Renal cortex interstitium (tissue), 11 donors: Measurements from ENCODE around the gene P3H2. TPM values are rescaled to one million over a fixed set of nuclear protein-coding genes. Genes with fewer than 3 reads are reported as not detected.

Source experiments
- DNase-seq, 11 donors: peaks; one replicate each; pipeline ENCODE4 v3.0.0-alpha.2; 2013; ENCODE audit warnings: low read depth in 9 of 11, low spot score in 4 of 11; ENCODE audit errors: extremely low read depth in 1 of 11
- polyA plus RNA-seq, 3 donors: library from polyadenylated mRNA; unstranded; fragments of 120-200 nt; gene quantifications; one replicate each; pipeline ENCODE4 v1.2.1, GENCODE V29; 2013; ENCODE audit not compliant: insufficient read length in 3 of 3

Gene P3H2
- polyA plus RNA-seq, 3 donors = 85.3 to 90.4 (median 86.5) TPM

- no peak for DNase-seq
Measured at GRCh38 chr3:190132371-190132770, 11.7 kb upstream of the P3H2 start.

GRCh38 chr3:190131329-190131728, 10.6 kb upstream of the P3H2 start:
- DNase-seq = no peak

DNA sequence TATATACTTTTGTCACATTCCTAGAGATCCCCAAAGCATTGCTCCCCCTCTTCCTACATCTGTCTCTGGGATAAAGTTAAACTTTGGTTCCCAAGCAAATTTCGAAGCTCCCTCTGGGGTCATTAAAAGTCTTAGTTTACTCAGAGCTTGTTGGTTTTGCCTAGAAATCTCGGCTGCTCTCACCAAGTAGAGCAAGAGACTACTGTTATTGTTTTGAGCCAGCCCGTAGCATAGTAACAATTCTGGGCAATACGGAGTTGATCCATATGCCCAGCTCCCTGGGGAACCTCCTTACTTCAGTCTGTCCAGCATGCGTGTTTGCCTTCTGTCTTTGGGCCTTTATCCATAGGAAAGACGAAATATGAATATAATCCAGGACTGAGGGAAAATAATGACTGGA, 10.0 kb upstream of the P3H2 start:
- DNase-seq = no peak

GRCh38 chr3:190130037-190130436, 9.3 kb upstream of the P3H2 start:
- no peak for DNase-seq

DNA sequence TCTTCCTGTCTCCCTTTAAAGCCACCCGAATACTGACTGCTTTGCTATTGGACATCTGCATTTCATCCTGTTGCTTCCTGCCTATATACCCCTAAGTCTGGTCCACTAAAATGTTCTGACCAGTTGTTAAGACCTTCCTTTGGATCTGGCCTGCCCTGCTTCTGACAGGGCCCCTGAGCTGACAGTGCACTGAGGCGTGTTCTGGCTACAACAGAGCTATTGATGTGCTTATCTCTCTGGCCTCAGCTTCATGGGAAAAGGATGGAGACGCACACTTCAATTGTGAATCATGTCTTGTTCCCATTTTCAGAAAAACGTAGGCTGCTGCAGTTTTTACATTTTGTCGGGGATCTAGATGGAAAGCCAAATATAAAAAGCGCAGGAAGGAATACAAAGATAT, 7.1 kb upstream of the P3H2 start:
- DNase-seq = no peak

- no peak for DNase-seq
Measured at GRCh38 chr3:190127195-190127594, 6.5 kb upstream of the P3H2 start.

DNA sequence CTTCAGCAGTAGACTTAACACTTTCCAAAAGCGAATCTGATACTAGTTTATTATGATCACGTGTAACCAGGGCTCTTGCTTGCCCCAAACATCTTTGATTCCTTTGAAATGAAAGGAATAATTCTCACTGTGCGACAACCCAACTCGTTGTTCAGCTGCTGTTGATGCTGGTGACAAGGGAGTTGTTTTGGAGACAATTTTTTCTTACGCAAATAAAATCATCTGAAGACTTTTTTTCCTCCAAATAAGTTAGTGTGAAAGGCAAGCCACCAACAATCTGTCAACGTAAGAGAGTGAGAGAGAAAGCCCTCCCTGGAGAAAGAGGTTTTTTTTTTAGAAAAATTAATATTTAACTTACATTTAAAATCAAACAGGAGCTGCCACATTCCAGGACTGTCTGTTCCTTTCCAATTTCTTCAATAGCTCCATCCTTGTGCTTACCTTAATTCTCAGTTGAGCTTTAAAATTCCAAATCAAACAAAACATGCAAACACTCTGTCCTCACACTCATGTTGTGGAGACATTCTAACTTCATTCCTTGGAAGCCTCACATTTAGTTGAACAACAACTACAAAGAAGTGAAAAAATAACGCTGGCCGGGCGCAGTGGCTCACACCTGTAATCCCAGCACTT, 4.9 kb upstream of the P3H2 start:
- no peak for DNase-seq

- no peak for DNase-seq
Measured at GRCh38 chr3:190124067-190124466, 3.4 kb upstream of the P3H2 start.

- DNase-seq = no peak
Measured at GRCh38 chr3:190122198-190122771, 1.6 kb upstream of the P3H2 start.

DNA sequence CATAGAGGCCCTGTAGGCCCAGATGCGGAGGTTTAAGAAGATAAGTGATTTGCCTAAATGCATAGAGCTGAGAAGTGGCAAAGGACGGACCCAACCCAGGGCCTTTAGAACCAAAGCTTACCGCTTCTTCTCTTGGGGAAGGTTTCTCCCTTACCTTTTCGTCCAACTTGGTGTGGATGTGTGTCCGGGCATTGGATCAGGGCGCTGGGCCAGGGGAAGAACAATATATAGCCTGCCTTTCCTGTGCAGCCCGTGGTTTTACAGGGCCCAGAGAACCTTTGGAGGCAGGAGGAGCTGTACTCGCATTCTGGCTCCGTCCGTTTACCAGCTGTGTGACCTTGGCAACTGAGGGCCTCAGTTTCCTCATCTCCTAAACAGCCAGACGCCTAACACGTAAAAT, 686 bp upstream of the P3H2 start:
- DNase-seq = no peak

DNA sequence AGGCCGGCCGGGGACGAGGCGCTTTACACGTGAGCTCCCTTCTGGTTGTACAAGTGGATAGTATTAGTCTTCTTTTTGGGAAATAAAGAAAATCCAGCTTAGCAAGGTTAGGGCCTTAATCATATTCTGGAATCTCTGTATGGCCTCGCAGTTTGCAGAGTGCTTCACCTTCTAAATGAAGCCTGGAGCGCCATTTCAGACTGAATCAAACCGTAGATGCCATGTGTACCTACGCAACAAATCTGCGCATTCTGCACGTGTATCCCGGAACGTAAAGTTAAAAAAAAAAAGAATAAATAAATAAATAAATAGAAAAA, 322 bp upstream of the P3H2 start:
- DNase-seq = no peak

- no peak for DNase-seq
Measured at GRCh38 chr3:190119461-190120268, 1.0 kb downstream of the P3H2 start.

GRCh38 chr3:190118438-190118837, 2.3 kb downstream of the P3H2 start:
- no peak for DNase-seq

DNA sequence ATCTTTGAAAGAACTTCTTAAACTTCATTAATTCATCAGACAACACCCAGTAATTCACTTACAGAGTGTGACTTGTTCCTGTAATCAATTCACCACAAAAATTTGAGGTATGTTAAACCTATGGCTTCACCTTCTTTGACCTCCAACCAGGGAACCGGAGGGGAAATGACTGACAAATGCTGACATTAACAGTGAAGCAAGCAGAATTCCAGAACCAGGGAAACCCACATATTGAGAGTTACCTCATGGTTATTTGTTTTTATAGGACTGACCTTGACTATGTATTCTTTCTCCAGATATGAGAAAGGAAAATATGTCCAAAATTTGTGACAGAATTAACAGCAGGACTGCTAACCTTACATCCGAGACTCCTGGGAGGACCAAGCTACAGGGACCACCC, 2.7 kb downstream of the P3H2 start:
- DNase-seq = no peak

DNA sequence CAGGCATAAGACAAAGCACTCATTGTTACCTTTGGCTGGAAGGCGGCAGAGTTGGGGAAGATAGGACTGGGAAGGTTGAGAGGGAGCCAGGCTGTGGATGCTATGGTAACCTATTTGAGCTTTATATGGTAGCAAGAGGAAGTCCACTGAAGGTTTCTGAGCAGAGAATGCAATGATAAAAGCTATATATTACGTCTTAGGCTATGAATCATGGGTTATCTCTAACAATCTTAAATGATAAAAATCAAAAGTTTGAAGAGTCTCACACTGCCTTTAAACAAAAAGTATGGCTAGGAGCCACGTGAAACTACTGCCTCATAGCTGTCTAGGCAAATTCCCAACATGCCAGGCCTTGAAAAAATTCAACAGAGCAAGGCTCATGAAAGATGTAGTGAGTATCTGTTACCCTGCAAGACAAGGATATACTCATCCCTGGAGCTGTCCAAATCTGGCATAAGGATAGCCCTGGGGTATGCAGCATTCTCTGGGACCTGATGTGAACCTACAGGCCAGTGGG, 4.1 kb downstream of the P3H2 start:
- no peak for DNase-seq

DNA sequence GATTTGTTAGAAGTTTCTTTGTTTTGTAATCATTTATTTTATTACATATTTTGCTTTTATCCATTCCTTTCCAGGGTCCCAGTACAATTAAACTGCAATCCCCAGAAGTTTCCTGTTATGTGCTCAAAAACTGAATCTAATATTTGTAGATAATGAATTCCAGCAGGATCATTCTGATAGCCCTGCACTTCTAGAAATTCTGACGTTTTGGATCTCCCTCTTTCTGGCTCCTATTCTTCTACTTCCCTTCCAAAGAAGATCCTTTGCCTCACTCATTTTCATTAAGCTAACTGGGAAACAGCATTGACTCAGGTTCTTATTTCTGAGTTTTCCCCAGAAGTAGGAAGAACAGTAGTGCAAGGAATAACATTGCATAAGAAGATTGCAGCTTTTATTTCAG, 9.9 kb downstream of the P3H2 start:
- DNase-seq = no peak

- no peak for DNase-seq
Measured at GRCh38 chr3:190109441-190109840, 11.3 kb downstream of the P3H2 start.

GRCh38 chr3:190108804-190109203, 11.9 kb downstream of the P3H2 start:
- no peak for DNase-seq

DNA sequence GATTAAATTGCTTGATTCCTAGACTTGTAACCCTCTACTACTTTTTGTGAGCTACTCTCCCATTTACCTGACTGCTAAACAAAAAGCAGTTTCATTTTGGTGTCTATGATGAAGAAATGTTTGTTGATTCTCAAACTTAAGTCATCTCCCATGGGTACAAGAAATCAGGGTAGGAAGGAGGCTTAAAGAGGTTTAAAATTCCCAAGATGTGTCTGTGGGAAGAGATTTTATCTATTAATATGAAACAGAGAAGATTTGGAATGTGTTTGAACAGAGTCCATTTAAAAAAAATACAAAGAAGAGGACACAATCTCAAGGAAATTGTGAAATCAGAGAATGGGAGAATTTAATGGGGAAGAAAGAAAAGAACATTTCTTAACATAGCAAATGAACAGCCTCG, 14.8 kb downstream of the P3H2 start:
- no peak for DNase-seq

DNA sequence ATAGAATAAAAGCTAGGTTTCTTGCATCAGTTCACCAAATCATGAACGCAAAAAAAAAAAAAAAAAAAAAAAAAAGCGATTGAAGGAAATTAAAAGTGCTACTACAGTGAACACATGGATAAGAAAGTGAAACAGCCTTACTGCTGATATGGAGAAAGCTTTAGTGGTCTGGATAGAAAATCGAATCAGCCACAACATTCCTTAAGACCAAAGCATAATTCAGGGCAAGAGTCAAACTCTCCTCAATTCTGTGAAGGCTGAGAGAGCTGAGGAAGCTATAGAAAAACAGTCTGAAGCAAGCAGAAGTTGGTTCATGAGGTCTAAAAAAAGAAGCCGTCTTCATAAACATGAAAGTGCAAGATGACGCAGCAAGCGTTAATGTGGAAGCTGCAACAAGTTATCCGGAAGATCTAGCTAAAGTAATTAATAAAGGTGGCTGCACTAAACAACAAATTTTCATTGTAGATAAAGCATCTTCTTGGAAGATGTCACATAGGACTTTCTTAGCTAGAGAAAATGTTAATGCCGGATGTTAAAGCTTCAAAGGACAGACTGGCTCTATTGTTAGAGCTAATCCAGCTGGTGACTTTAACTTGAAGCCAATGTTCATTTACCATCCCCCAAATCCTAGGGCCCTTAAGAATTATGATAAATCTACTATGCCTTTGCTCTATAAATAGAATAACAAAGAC, 19.2 kb downstream of the P3H2 start:
- peak in 5 of 11 donors; percentile 53 to 77 (median 66) for DNase-seq
